Hepatocyte (in vitro differentiated cells): ENCODE results near the gene KRTAP10-3. TPM values are rescaled to one million over a fixed set of nuclear protein-coding genes. Genes with fewer than 3 reads are reported as not detected.

Experiments used
- DNase-seq: peaks from one replicate; pipeline ENCODE4 v3.0.0-alpha.2; 2016; ENCODE audit warnings: low spot score
- H2AFZ ChIP-seq: fragments of 200-600 bp; sonication (generic); 2 replicates; pipeline ENCODE4 v1.6.0; 2016; ENCODE audit warnings: antibody characterized with exemption, mild to moderate bottlenecking
- H3K27ac ChIP-seq: fragments of 200-600 bp; sonication (generic); 2 replicates; pipeline ENCODE4 v1.5.1; 2016; ENCODE audit warnings: mild to moderate bottlenecking
- H3K27me3 ChIP-seq: fragments of 200-600 bp; sonication (generic); 2 replicates; pipeline ENCODE4 v1.6.1; 2016
- H3K36me3 ChIP-seq: fragments of 200-600 bp; sonication (generic); replicated peaks from 2 replicates; pipeline ENCODE4 v1.5.1; 2016; ENCODE audit warnings: low read depth; ENCODE audit not compliant: insufficient read depth
- H3K4me1 ChIP-seq: fragments of 200-600 bp; sonication (generic); 2 replicates; pipeline ENCODE4 v1.5.1; 2016; ENCODE audit warnings: mild to moderate bottlenecking, moderate library complexity; ENCODE audit not compliant: insufficient read depth
- H3K4me2 ChIP-seq: fragments of 200-600 bp; sonication (generic); 2 replicates; pipeline ENCODE4 v1.6.0; 2016
- H3K4me3 ChIP-seq: fragments of 200-600 bp; sonication (generic); 2 replicates; pipeline ENCODE4 v1.5.1; 2016; ENCODE audit warnings: mild to moderate bottlenecking
- H3K79me2 ChIP-seq: fragments of 200-600 bp; sonication (generic); 2 replicates; pipeline ENCODE4 v1.6.0; 2017; ENCODE audit warnings: mild to moderate bottlenecking
- H3K9me2 ChIP-seq: fragments of 200-600 bp; sonication (generic); replicated peaks from 2 replicates; pipeline ENCODE4 v1.6.0; 2017; ENCODE audit warnings: mild to moderate bottlenecking; ENCODE audit not compliant: insufficient read depth
- H3K9me3 ChIP-seq: fragments of 200-600 bp; sonication (generic); 2 replicates; pipeline ENCODE4 v1.5.1; 2016; ENCODE audit warnings: low read depth, mild to moderate bottlenecking
- H4K20me1 ChIP-seq: fragments of 200-600 bp; sonication (generic); 2 replicates; pipeline ENCODE4 v1.6.0; 2016; ENCODE audit warnings: mild to moderate bottlenecking; ENCODE audit not compliant: insufficient read depth, poor library complexity, severe bottlenecking
- EZH2 ChIP-seq: fragments of 200-600 bp; sonication (generic); IDR thresholded peaks from 2 replicates; pipeline ENCODE4 v1.6.1; 2016; ENCODE audit warnings: antibody characterized with exemption, mild to moderate bottlenecking, borderline replicate concordance
- EZH2phosphoT487 ChIP-seq: fragments of 200-600 bp; sonication (generic); IDR thresholded peaks from one replicate; pipeline ENCODE4 v1.6.1; 2018; ENCODE audit warnings: antibody characterized with exemption, mild to moderate bottlenecking, low read depth, moderate library complexity; ENCODE audit not compliant: unreplicated experiment, severe bottlenecking
- WGBS: methylation state at CpG from one replicate; pipeline ENCODE4 v1.1.6; 2016; ENCODE audit warnings: low lambda C conversion rate; ENCODE audit errors: missing lambda C conversion rate; 5-methylcytosine and 5-hydroxymethylcytosine counted together
- polyA plus RNA-seq: library from polyadenylated mRNA; unstranded; fragments of >200 nt; fragmentation: Nextera tagmentation; extraction: Ambion mirVana; gene quantifications from 2 replicates; pipeline ENCODE4 v1.2.1, GENCODE V29; 2016
- total RNA-seq: library from RNA; depleted of rRNA; stranded (reverse); fragments of >200 nt; gene quantifications from 2 replicates; pipeline ENCODE4 v1.2.3, GENCODE V29; 2014
- TF ChIP-seq, protein P1 (sequence below): fragments of 200-600 bp; sonication (generic); IDR thresholded peaks from 2 replicates; pipeline ENCODE4 v1.5.1; 2016; ENCODE audit warnings: antibody characterized with exemption, mild to moderate bottlenecking; ENCODE audit not compliant: poor library complexity

Gene KRTAP10-3
- total and polyA plus RNA-seq, 2 experiments from 2014 or later, result not detected

DNA sequence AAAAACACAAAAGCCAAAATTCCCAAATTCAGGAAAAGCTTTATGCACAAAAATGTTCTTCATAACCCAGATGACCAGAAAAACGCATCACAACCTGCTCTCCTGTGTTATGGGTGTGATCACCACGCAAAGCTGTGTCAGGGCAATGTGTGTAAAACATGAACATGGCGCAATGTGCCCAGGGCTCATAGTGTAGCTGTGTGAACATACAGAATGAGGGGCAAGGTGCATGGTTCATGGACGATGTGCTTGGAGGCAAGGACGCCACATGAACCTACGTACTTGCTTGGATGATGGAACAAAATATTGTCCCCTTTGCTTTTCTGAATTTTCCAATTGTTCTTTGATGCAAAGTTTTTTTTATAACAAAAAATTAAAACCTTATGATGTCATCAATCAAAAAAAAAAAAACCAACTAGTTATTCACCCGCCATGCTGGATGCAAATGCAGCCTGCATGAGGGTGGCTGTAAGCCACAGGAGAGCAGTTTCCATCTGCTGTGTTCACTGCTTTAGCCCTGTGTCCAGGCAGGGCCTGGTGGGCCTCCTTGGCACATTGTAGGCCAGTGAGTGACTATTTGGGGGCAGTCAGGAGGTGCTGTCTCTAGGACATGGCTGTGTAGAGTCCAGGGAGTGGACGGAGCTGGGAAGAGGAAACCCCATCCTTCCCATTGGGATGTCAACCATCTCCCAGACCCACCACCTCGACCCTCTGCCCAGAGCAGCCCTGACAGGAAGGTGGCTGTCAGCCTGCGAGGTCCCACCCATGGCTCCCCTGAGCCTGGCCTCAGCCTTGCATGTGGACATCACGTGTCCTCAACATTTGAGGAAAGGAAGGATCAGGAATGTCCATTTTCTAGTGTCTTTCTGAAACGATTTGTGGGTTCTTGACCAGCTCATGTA, 32.2 kb downstream of the KRTAP10-3 start:
- Histone ChIP-seq H4K20me1 (no peaks in the 10 kb centered on the region), H3K27me3 (no peaks in the 10 kb centered on the region), H3K27ac (no peak overlapping the region), H2AFZ (no peak overlapping the region), H3K4me1 (no peaks in the 10 kb centered on the region), H3K4me3 (no peak overlapping the region), H3K36me3 (no peaks in the 10 kb centered on the region), H3K4me2 (no peak overlapping the region), H3K9me2 (no peaks in the 10 kb centered on the region), H3K9me3 (no peaks in the 10 kb centered on the region), H3K79me2 (no peaks in the 10 kb centered on the region)
- no peak for DNase-seq
- 91% methylated on average over 12 of the region's 12 CpGs for WGBS
- TF ChIP-seq EZH2 (no peak), EZH2phosphoT487 (no peak)
- TF ChIP-seq, protein P1, sequence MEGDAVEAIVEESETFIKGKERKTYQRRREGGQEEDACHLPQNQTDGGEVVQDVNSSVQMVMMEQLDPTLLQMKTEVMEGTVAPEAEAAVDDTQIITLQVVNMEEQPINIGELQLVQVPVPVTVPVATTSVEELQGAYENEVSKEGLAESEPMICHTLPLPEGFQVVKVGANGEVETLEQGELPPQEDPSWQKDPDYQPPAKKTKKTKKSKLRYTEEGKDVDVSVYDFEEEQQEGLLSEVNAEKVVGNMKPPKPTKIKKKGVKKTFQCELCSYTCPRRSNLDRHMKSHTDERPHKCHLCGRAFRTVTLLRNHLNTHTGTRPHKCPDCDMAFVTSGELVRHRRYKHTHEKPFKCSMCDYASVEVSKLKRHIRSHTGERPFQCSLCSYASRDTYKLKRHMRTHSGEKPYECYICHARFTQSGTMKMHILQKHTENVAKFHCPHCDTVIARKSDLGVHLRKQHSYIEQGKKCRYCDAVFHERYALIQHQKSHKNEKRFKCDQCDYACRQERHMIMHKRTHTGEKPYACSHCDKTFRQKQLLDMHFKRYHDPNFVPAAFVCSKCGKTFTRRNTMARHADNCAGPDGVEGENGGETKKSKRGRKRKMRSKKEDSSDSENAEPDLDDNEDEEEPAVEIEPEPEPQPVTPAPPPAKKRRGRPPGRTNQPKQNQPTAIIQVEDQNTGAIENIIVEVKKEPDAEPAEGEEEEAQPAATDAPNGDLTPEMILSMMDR, result no peak

DNA sequence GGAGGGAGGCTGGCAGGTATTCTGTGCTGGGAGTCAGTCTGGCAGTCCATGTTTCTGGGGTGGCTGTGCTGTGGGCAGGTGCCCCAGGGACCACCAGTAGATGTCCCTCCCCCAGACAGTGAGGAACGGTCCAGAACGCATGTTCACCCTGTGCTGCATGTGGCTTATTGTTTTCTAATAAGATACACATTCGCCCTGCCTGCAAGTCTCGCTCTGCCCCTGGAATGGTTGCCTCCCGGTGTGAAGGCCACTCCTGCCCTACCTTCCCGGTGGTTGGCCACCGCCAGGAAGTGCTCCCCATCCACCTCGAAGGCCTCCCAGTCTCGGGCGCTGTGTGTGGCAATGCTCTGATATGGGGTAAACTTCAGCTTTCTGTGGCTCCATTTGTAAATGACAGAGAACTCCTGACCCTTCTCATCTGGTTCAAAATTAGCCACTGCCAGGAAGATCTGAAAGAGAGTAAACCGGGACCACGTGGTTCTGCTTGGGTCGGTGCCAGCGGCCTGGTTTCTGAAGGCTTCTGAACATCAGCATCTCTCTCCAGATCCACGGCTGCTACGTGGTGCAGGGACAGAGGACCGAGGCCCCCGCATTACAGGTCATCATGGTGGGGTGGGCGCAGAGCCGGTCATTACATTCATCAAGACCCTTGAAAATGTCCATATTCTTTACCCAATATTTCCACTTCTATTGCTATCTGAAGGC, 33.1 kb downstream of the KRTAP10-3 start:
- Histone ChIP-seq H3K27me3 (no peaks in the 10 kb centered on the region), H3K4me1 (no peaks in the 10 kb centered on the region), H3K9me2 (no peaks in the 10 kb centered on the region), H3K9me3 (no peaks in the 10 kb centered on the region), H3K4me2 (no peak overlapping the region), H3K36me3 (no peaks in the 10 kb centered on the region), H2AFZ (no peak overlapping the region), H3K79me2 (no peaks in the 10 kb centered on the region), H3K4me3 (no peak overlapping the region), H4K20me1 (no peaks in the 10 kb centered on the region), H3K27ac (no peak overlapping the region)
- TF ChIP-seq, protein P1, result no peak
- TF ChIP-seq EZH2, result no peak
- TF ChIP-seq EZH2phosphoT487, result no peak
- no peak for DNase-seq
- WGBS, result 94% methylated on average over 20 of the region's 20 CpGs

DNA sequence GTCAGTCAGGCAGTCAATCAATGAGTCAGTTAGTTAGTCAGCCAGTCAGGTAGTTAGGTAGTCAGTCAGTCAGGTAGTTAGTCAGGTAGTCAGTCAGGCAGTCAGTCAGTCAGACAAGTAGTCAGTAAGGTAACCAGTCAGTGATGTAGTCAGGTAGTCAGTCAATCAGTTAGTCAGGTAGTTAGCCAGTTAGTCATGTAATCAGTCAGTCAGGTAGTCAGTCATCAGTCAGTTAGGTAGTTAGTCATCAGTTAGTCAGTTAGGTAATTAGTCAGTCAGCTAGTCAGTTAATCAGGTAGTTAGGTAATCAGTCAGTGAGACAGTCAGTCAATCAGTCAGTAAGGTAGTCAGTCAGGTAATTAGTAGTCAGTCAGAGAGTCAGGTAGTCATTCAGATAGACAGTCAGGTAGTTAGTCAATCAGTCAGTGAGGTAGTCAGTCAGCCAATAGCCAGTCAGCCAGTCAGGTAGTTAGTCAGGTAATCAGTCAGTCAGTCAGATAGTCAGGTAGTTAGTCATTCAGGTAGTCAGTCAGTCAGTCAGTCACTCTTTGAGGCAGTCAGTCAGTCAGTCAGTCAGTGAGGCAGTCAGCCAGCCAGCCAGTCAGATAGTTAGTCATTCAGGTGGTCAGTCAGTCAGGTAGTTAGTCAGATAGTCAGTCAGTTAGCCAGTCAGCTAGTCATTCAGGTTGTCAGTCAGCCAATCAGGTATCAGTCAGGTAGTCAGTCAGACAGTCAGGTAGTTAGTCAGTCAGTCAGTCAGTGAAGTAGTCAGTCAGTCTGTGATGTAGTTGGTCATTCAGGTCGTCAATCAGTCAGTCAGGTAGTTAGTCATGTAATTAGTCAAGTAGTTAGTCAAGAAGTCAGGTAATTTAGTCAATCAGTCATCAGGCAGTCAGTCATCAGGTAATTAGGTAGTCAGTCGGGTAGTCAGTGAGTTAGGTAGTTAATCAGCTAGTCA, 33.9 kb downstream of the KRTAP10-3 start:
- Histone ChIP-seq H3K9me2 (no peaks in the 10 kb centered on the region), H2AFZ (no peak overlapping the region), H3K4me3 (no peak overlapping the region), H3K4me1 (no peaks in the 10 kb centered on the region), H3K36me3 (no peaks in the 10 kb centered on the region), H3K9me3 (no peaks in the 10 kb centered on the region), H3K79me2 (no peaks in the 10 kb centered on the region), H3K27me3 (no peaks in the 10 kb centered on the region), H3K27ac (no peak overlapping the region), H3K4me2 (no peak overlapping the region), H4K20me1 (no peaks in the 10 kb centered on the region)
- TF ChIP-seq EZH2 (no peak), EZH2phosphoT487 (no peak)
- TF ChIP-seq, protein P1, result no peak
- WGBS, result 76% methylated on average over 2 of the region's 2 CpGs
- no peak for DNase-seq
